Adrenal gland (tissue), 19 donors: Measurements from ENCODE around the gene SIGLEC1. TPM values are rescaled to one million over a fixed set of nuclear protein-coding genes. Genes with fewer than 3 reads are reported as not detected.

Experiments
- DNase-seq, 7 donors: peaks; one replicate each; pipeline ENCODE4 v3.0.0-alpha.2; 2019 to 2020
- H3K27ac ChIP-seq, 5 donors: fragments of 200-600 bp; sonication (generic) in 4 of 5; 1 replicate in 3 of 5; 2 replicates in 2 of 5; pipeline versions ENCODE4 v1.5.1 to v1.8.0; 2016 to 2020; ENCODE audit warnings: mild to moderate bottlenecking in 1 of 5
- H3K27me3 ChIP-seq: fragments of 200-600 bp; 2 replicates; pipeline ENCODE4 v1.8.0; 2021
- H3K36me3 ChIP-seq, 2 donors: fragments of 200-600 bp; replicated peaks in 1 of 2; 1 replicate in 1 of 2; 2 replicates in 1 of 2; pipeline versions ENCODE4 v1.5.1 to v1.8.0; 2018 to 2022
- H3K4me1 ChIP-seq, 2 donors: fragments of 200-600 bp; replicated peaks in 1 of 2; 1 replicate in 1 of 2; 2 replicates in 1 of 2; pipeline versions ENCODE4 v1.5.1 to v1.8.0; 2018 to 2021
- H3K4me3 ChIP-seq, 4 donors: fragments of 200-600 bp; sonication (generic) in 3 of 4; one replicate each; pipeline ENCODE4 v1.5.1; 2016 to 2018
- H3K9me3 ChIP-seq, 3 donors: fragments of 200-600 bp; sonication (generic) in 1 of 3; replicated peaks in 1 of 3; 1 replicate in 2 of 3; 2 replicates in 1 of 3; pipeline versions ENCODE4 v1.5.1 to v1.8.0; 2016 to 2021
- CTCF ChIP-seq, 6 experiments: fragments of 450-650 bp in 4 of 6; fragments of 200-600 bp in 2 of 6; sonication (generic) in 1 of 6; IDR thresholded peaks; 1 replicate in 5 of 6; 2 replicates in 1 of 6; pipeline versions ENCODE4 v1.5.1 to v1.8.0; 2016 to 2021; ENCODE audit warnings: antibody characterized with exemption in 6 of 6, mild to moderate bottlenecking in 2 of 6, moderate library complexity in 1 of 6
- POLR2A ChIP-seq, 2 donors: fragments of 450-650 bp; IDR thresholded peaks; one replicate each; pipeline ENCODE4 v1.6.1; 2017; ENCODE audit warnings: antibody characterized with exemption in 2 of 2, mild to moderate bottlenecking in 2 of 2, moderate library complexity in 1 of 2
- WGBS, 4 donors: extraction: QIAGEN DNeasy Blood & Tissue Kit in 2 of 4; methylation state at CpG; one replicate each; pipeline versions ENCODE4 v1.1.5 to v1.1.7; 2013 to 2017; 5-methylcytosine and 5-hydroxymethylcytosine counted together
- intact Hi-C, 2 donors: fragments of 100-400 bp; cut with DNase I; formaldehyde crosslinking; loops; one replicate each; pipeline versions ENCODE4 v1.14.1 to v1.15.0; 2022 to 2023
- long read RNA-seq, 10 donors: library from polyadenylated mRNA in 3 of 10; unstranded in 2 of 10; stranded (forward) in 1 of 10; transcript quantifications; one replicate each; pipeline ENCODE4 v2.0.0 and lab custom pipeline, GENCODE V29; 2021 to 2026
- polyA plus RNA-seq, 3 donors: library from polyadenylated mRNA; stranded (reverse); fragments of 200-250 nt in 2 of 3; fragments of 350-450 nt in 1 of 3; fragmentation: Illumina TruSeq in 1 of 3; extraction: RNeasy Lipid Tissue Mini Kit (QIAGEN cat#74804) in 1 of 3; gene quantifications; one replicate each; pipeline ENCODE4 v1.2.3, GENCODE V29; 2013 to 2014
- total RNA-seq, 9 donors: library from RNA; depleted of rRNA in 4 of 9; stranded (reverse); fragments of >200 nt in 4 of 9; fragments of 120-200 nt in 1 of 9; fragmentation: NEBNext Ultra II Directional in 1 of 9; extraction: Animal tissue kit (Norgen Biotek cat#: 25700) in 1 of 9; gene quantifications; one replicate each; pipeline versions ENCODE4 v1.1.0 to v1.2.4, GENCODE V29; 2013 to 2023
- donor health status: healthy with polysubstance abuse.
- donor health status: Bipolar disorder and iron deficiency.
- donor health status: DM: yes; HTN: yes; CAD: no.
- donor health status: DM: no; HTN: no; CAD: no.
- donor health status: DM: no; HTN: no; CAD: no.
- donor health status: DM: yes; HTN: yes; CAD: no.

SIGLEC1 gene
- total RNA-seq (10 to 100 TPM in 8 of 9 donors, under 1 TPM in 1; 0.33 to 47.2 (median 31.6) TPM), polyA plus RNA-seq (10 to 100 TPM in 2 of 3 donors, 1 to 10 TPM in 1; 4.8 to 46.4 (median 25.7) TPM)
- long read RNA-seq, donor 1 = 0 reads
- long read RNA-seq, donor 2 = 0 reads
- long read RNA-seq, donor 3 = 0 reads
- long read RNA-seq, donor 4, partial matches to known transcripts = 0 of 3 reads
- long read RNA-seq, donor 4, other reads (novel, unspliced or antisense) = 3 of 3 reads
- long read RNA-seq, donor 5, full-length matches to known transcripts = 1 of 44 reads
- long read RNA-seq, donor 5, partial matches to known transcripts = 24 of 44 reads
- long read RNA-seq, donor 5, other reads (novel, unspliced or antisense) = 19 of 44 reads
- long read RNA-seq, donor 6, partial matches to known transcripts = 3 of 6 reads
- long read RNA-seq, donor 6, other reads (novel, unspliced or antisense) = 3 of 6 reads
- long read RNA-seq, donor 7 = 0 reads
- long read RNA-seq, donor 8 = 0 reads
- long read RNA-seq, donor 9 = 0 reads
- long read RNA-seq, donor 10 = 0 reads

- DNase-seq = peak; percentile 53 to 82 (median 67)
- TF ChIP-seq CTCF (IDR thresholded peaks at IDR 0.05) (no peak), POLR2A (IDR thresholded peaks at IDR 0.05) (no peak)
- intact Hi-C loops = loop anchor here in 1 of 2 donors (5.0 kb wide), 1 partner anchor 35 kb away; no protein-coding TSS in a partner anchor
- WGBS, 4 donors = 62 to 83% (median 75%) methylated on average over 9 to 15 of the region's 15 CpGs
- no peaks in the 10 kb centered on the region for H3K9me3 ChIP-seq
- peak within 1 kb of the TSS in 1 of 5 donors; percentile 3 for H3K27ac ChIP-seq
- no peaks in the 10 kb centered on the region for H3K4me1 ChIP-seq
- no peaks in the 10 kb centered on the region for H3K27me3 ChIP-seq
- H3K4me3 ChIP-seq = no peak within 1 kb of the TSS
- H3K36me3 ChIP-seq = no peaks in the 10 kb centered on the region
Observed at GRCh38 chr20:3712279-3712873, at the start of gene SIGLEC1. SIGLEC1 (minus strand) TSS chr20:3712600; CDS start chr20:3707128, 5,472 bp downstream.

GRCh38 chr20:3760655-3761348 lies 48.4 kb upstream of the SIGLEC1 start:
- no peak for DNase-seq
- H3K36me3 ChIP-seq = no peaks in the 10 kb centered on the region
- H3K4me3 ChIP-seq = no peak overlapping the region
- TF ChIP-seq CTCF (IDR thresholded peaks at IDR 0.05) = no peak
- no peak for TF ChIP-seq POLR2A (IDR thresholded peaks at IDR 0.05)
- no peaks in the 10 kb centered on the region for H3K9me3 ChIP-seq
- H3K27me3 ChIP-seq = no peaks in the 10 kb centered on the region
- H3K27ac ChIP-seq = no peak overlapping the region
- WGBS, 4 donors = 70 to 81% (median 72%) methylated on average over 10 of the region's 10 CpGs
- intact Hi-C loops = no loop called here
- H3K4me1 ChIP-seq = peaks cover 0 to 6% of the 10 kb centered on the region in 2 donors

DNA sequence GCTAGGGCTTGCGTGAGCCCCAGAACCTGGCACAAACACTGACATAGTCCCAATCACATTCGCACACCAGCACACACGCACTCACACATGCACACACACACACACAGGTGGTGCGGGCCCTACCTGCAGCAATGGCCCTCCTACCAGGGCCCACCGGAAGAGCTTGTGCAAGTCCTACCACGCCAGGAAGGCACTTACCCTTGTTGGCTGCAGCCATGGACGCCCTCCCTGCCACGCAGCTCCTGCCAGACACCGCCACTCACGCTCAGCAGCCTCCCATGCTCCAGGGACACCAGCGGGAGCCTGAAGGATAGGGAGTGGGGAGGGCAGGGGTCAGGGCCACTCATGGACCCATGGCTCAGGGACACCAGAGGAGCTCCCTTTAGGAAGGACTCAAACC lies 47.5 kb upstream of the SIGLEC1 start:
- Histone ChIP-seq H3K4me3 (no peak overlapping the region), H3K9me3 (no peaks in the 10 kb centered on the region), H3K27ac (peak overlapping the region in 1 of 5 donors; percentile 11), H3K27me3 (no peaks in the 10 kb centered on the region), H3K4me1 (no peaks in the 10 kb centered on the region), H3K36me3 (no peaks in the 10 kb centered on the region)
- intact Hi-C loops = no loop called here
- TF ChIP-seq CTCF (IDR thresholded peaks at IDR 0.05) (no peak), POLR2A (IDR thresholded peaks at IDR 0.05) (no peak)
- no peak for DNase-seq
- 84 to 94% (median 91%) methylated on average over 5 to 11 of the region's 11 CpGs for WGBS, 4 donors

- Histone ChIP-seq H3K4me1 (no peaks in the 10 kb centered on the region), H3K4me3 (no peak overlapping the region), H3K27me3 (no peaks in the 10 kb centered on the region), H3K27ac (no peak overlapping the region), H3K36me3 (no peaks in the 10 kb centered on the region), H3K9me3 (no peaks in the 10 kb centered on the region)
- 75 to 87% (median 82%) methylated on average over 9 to 11 of the region's 11 CpGs for WGBS, 4 donors
- TF ChIP-seq POLR2A (IDR thresholded peaks at IDR 0.05) (no peak), CTCF (IDR thresholded peaks at IDR 0.05) (no peak)
- DNase-seq = no peak
- intact Hi-C loops = no loop called here
Observed at GRCh38 chr20:3759316-3759823, 47.0 kb upstream of the SIGLEC1 start.
